Measurements from ENCODE around the gene TRPV5.

TRPV5 gene

GRCh38 chr7:142923391-142923790 is 10.2 kb downstream of the TRPV5 start:
- no peak overlapping the region for H3K4me3 ChIP-seq (ENCODE audit: low read depth, low read length)
- TF ChIP-seq, protein P1, sequence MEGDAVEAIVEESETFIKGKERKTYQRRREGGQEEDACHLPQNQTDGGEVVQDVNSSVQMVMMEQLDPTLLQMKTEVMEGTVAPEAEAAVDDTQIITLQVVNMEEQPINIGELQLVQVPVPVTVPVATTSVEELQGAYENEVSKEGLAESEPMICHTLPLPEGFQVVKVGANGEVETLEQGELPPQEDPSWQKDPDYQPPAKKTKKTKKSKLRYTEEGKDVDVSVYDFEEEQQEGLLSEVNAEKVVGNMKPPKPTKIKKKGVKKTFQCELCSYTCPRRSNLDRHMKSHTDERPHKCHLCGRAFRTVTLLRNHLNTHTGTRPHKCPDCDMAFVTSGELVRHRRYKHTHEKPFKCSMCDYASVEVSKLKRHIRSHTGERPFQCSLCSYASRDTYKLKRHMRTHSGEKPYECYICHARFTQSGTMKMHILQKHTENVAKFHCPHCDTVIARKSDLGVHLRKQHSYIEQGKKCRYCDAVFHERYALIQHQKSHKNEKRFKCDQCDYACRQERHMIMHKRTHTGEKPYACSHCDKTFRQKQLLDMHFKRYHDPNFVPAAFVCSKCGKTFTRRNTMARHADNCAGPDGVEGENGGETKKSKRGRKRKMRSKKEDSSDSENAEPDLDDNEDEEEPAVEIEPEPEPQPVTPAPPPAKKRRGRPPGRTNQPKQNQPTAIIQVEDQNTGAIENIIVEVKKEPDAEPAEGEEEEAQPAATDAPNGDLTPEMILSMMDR (IDR thresholded peaks at IDR 0.05; ENCODE audit: borderline replicate concordance, insufficient read depth, low read depth, low read length), result no peak

DNA sequence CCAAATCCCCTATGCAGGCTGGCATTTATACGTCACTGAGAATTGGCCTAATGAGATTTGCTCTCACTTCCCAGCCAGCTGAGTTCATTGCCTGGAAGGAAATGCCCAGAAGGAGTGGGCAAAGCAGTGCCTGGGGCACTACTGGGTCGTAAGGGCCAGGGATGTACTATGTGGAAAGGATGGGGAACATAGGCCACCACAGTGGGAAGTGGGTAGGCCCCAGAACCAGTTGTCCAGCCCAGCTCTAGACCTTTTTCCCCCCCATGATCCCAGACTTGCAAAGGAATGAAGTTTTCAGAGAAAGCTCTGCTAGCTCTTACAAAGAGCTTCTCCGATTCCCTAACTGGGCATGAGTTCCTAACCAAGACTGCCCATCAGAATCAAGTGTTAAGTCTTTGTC is 13.9 kb downstream of the TRPV5 start:
- H3K4me3 ChIP-seq (ENCODE audit: low read depth, low read length), result no peak overlapping the region
- TF ChIP-seq, protein P1 (IDR thresholded peaks at IDR 0.05; ENCODE audit: borderline replicate concordance, insufficient read depth, low read depth, low read length), result no peak

DNA sequence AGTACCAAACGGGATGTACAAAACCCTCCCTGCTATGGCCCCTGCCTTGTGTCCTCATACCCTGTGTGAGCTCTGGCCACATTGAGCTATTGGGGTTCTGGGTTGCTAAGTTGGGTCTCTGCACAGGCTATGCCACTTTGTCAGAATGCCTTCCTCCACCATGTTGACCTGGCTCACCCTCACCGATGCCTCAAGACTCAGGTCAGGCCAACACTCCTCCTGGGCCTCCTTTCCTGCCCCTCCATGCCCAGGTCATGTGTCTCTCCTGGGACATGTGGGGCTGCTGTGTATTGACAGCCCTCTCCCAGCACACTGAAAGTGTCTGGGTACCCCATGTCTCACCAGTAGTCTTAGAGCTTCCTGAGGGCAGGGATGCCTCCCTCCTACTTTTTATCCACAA is 14.6 kb downstream of the TRPV5 start:
- TF ChIP-seq, protein P1 (IDR thresholded peaks at IDR 0.05; ENCODE audit: borderline replicate concordance, insufficient read depth, low read depth, low read length), result no peak
- H3K4me3 ChIP-seq (ENCODE audit: low read depth, low read length), result no peak overlapping the region

- TF ChIP-seq, protein P1 (IDR thresholded peaks at IDR 0.05; ENCODE audit: borderline replicate concordance, insufficient read depth, low read depth, low read length), result no peak
- no peak overlapping the region for H3K4me3 ChIP-seq (ENCODE audit: low read depth, low read length)
Observed at GRCh38 chr7:142917447-142917846, 16.1 kb downstream of the TRPV5 start.

GRCh38 chr7:142916508-142916907 is 17.0 kb downstream of the TRPV5 start:
- H3K4me3 ChIP-seq (ENCODE audit: low read depth, low read length), result no peak overlapping the region
- TF ChIP-seq, protein P1 (IDR thresholded peaks at IDR 0.05; ENCODE audit: borderline replicate concordance, insufficient read depth, low read depth, low read length), result no peak

GRCh38 chr7:142915315-142915714 is 18.2 kb downstream of the TRPV5 start:
- TF ChIP-seq, protein P1 (IDR thresholded peaks at IDR 0.05; ENCODE audit: borderline replicate concordance, insufficient read depth, low read depth, low read length), result no peak
- H3K4me3 ChIP-seq (ENCODE audit: low read depth, low read length), result no peak overlapping the region

DNA sequence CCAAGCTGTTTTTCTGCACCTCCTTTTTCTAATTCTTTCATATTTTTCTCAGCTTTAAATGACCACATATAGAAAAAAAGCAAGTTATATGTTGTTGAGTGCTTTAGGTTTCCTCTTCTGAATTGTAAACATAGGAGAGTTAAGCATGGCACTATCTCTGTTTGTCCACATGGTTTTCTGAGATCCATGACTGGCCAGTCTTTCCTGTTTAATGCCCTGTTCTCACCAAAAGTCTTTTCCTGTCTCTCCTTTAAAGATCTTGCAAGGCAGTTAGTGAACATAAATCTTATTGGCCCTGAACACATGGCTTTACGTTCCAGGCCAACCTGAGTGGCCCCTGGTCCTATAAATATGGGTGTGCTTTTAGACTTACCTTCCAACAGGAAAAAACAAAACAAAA is 19.4 kb downstream of the TRPV5 start:
- no peak overlapping the region for H3K4me3 ChIP-seq (ENCODE audit: low read depth, low read length)
- TF ChIP-seq, protein P1 (IDR thresholded peaks at IDR 0.05; ENCODE audit: borderline replicate concordance, insufficient read depth, low read depth, low read length), result no peak

Measured in GM12875 (cell line).